HG02763 (cell line): ENCODE data around the gene MAP3K14.
"Not testable (repeated sequence)": the region's sequence is repeated elsewhere in the genome, so short reads cannot be mapped to it uniquely, and the experiment has no call there.

Experiments used
- ATAC-seq: cut with Tn5 transposase; IDR thresholded peaks from one replicate; pipeline ENCODE4 v1.9.1; 2021; ENCODE audit warnings: mild to moderate bottlenecking, moderate library complexity; ENCODE audit not compliant: unreplicated experiment

MAP3K14 gene

DNA sequence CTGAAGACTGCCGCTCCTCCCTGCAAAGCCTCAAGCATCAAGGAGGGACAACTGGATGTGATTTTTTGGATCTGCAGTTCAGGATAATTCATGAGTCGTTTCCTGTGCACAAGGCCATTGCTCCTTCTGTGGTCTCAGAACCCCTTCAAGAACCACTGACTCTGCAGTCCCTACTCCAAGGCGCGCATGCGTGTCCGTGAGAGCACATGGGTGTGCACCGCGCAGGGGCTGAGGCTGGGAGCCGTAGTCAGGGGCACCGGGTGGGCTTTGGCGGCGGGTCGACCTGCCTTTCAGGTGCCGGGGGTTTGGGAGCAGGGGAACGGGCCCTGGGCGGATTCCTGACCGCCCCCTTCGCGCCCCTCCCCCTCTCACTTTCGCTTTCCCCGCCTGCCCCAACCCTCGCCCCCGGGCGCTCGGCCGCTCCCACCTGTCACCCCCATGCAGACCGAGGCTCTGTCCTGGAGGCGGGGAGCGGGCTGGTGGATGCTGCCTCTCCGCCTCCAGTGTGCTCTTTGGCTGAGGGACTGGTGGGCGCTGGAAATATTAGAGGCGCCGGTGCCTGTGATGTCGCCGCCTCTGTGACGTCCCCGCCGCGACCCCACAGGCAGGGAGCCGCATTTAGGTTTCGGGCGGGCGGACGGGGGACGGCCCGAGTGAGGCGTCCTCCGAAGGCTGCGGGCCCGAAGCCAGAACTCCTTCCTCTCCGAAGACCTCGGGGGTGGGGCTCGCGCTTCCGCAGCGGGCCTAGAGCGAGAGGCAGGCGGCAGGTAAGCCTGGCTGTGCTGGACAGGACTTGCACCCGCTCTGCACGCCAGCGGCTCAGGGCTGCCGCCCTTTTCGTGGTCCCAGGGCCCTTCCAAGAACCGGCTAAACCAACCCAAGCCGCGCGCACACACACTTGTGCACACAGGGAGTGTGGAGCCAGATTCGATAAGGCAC is 55.0 kb downstream of the MAP3K14 start, which contains the start of gene SPATA32:
TSS of gene SPATA32 (minus strand) at position 518 of the 939 bp plus-strand sequence. CDS start at position 440, 78 bp downstream.
- no peak for ATAC-seq

DNA sequence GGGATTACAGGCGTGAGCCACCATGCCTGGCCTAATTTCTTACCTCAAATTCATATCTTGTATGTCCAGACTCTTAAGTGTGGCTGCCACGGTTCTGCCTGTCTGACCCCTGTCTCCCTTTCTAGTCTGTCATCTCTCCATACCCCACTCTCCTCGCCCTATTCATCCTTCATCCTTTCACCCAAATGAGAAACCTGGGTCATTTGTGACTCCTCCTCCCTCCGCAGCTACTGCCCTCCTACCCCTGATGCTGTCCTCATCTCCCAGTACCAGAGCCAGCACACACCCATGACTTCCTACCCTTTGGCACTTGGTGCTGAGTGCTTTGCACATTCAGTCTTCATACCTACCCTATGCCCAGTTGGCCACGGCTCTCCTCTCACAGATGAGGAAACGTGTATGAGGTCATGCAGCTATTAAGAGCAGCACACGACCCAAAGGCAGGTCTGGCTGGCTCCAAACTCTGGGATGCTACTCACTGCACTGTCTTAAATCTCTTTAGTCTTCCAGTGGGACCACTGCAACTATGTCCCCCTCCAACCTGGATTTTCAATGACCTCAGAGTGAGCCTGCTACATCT is 56.5 kb downstream of the MAP3K14 start:
- no peak for ATAC-seq

DNA sequence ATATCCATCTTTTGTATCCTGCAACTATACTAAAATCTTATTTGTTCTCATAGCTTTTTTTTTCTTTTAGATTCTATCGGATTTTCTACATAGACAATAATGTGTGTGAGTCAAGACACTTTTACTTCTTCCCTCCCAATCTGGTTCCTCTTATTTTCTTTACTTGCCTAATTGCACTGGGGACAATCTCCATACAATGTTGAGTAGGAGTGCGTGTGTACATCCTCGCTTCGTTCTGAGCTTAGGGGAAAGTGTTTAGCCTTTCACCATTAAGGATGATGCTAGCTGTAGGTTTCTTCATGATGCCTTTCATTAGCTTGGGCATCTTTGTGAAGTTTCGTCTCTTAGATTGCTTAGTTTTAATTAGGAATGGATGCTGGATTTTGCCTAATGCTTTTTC is 57.8 kb downstream of the MAP3K14 start:
- ATAC-seq = no peak

DNA sequence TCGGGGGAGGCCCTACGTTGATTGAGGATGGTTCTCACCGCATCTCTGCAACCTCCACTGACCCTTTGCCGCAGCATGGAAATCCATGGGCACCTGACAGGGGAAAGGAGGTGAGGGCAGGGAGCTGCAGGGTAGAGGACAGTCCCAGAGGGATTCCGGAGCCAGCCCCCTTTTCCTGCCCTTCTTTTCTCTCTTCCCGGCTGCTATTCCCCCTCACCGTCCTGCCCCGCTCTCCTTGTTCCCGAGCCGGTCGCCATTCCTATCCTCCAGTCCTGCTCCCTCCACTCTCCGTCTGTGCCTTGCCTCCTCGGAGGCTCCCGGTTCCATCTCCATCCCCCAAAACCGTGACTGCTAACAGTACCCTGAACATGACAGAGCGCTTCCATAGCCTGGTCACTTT is 59.7 kb downstream of the MAP3K14 start:
- no peak for ATAC-seq

DNA sequence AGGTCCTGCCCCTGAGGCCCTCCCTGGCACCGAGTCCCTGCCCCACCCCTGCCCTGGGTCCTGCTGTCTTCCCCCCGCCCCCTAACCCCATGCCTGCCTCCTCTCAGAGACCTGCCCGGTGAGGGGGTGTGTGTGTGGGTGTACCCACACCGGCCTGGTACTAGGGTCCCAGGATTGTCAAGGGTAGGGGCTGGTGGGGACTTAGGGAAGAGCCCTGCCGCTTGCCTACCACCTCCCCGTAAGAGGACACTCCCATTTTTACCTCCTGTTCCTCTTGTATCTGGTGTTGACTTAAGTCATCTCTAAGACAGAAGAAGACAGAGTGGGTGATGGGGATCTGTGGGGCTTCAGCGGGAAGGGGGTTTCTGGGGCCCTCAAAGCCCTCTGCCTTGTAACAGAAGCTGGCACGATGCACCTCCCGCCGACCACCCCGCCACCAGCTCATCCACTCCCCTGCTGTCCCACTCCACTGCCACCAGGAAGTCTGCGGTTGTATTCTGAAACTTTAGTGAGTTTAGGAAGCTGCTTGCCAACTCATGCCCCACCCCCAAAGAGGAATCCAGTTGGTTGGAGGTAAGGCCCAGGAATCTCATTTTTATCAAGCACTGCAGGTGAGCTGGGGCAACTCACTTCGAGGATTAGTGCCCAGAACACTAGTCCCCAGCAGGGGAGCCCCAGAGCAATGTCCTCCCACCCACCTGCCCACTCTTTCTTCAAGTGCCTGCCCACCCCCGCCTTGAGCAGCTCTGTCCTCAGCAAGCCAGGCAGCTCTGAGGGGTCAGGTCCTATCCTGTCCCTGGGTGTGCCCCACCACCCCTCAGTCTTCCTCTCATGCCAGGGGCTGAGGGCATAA is 60.5 kb downstream of the MAP3K14 start:
- ATAC-seq = no peak

DNA sequence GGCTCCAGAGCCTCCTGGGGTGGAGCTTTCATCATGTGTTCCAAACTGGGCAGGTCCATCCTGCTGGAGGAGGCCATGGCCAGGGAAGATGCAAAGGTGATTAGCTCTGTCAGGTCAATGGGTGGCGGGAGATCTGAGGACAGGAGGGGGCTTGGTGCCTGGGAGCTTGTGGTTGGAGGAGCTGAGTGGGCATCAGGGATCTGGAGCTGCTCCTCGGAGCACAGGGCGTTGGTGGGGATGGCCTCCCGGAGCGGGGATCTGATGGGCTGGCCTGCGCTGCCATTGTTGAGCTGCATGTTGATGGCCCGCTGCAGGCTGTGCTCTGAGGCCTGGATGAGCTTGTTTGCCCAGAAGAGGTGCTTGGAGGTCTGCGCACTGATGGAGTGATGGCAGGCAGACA is 61.5 kb downstream of the MAP3K14 start:
- ATAC-seq = no peak

DNA sequence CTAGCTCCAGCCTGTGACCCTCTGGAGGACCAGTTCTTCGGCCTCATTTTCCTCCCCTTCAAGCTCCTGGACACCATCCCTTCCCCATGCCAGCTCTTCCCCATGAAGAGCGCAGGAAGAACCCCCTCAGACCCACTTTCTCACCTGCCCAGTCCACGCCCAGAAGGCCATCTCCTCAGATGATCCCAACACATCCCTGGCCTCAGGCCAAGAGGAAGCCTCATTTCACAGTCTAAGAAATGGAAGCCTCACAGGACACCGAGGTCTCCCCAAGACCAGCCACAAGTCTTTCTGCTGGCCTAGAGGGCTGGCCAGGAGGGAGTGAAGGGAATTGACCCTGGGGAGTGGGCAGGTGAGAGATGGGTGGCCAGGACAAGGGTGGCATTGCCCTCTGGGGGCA is 62.9 kb downstream of the MAP3K14 start:
- no peak for ATAC-seq

DNA sequence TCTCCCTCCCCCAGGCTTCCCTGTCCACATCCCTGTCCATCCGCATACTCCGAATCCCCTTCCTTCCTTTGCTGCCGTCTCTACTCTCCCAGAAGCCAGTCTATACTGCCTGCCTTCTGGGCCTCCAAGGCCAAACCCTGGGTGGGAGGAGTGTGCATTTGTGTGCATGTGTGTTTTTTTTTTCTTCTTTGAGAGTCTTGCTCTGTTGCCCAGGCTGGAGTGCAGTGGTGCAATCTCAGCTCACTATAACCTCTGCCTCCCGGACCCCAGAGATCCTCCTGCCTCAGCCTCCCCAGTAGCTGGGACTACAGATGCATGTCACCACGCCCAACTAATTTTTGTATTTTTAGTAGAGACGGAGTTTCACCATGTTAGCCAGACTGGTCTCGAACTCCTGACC is 63.6 kb downstream of the MAP3K14 start:
- not testable (repeated sequence) for ATAC-seq

DNA sequence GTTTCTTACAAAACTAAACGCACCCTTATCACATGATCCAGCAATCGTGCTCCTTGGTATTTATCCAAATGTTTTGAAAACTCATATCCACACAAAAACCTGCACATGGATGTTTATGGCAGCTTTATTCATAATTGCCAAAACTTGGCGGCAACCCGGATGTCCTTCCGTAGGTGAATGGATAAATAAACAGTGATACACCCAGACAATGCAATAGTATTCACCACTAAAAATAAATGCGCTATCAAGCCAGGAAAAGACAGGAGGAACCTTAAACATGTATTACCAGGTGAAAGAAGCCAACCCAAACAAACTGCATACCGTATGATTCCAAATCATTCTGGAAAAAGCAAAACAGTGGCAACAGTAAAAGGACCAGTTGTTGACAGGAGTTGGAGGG is 64.9 kb downstream of the MAP3K14 start:
- ATAC-seq = no peak

DNA sequence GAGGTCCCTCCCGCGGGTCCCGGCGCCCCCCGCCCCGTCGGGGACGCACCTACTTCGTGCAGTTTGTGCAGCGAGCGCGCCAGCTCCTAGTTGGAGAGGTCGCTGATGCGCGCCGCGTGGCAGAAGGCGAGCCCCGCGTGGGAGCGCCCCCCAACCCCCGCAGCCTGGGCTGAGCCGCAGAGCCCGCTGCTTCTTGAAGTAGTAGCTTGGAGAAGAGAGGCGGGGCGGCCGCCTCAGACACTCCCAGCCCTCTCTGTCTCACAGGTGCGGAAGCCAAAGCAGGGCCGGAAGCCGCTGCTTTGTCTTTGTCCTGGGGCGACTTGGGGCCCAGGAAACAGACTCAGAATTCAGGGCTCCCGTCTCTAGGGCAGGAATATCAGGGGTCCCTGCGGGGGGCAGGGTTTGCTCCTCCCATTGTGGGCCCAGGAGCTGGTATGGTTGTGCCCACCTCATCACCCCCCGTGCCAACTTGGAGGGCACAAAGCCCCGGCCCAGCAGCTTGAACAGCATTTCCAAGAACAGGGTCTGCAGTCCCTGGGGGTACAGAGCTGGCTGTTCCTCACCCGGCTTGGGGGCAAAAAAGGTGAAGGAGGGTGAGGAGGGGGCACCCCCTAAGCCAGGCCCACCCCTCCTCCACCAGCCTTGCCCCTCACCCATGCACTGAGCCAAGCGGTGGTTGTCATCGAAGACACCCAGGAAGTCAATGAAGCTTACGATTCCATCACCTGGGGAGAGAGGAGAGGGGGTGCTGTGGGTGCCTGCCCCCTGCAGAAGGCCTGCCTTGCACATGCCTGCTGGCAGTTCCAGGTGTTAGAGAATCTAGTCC is 68.5 kb downstream of the MAP3K14 start:
- ATAC-seq = peak; percentile 56

DNA sequence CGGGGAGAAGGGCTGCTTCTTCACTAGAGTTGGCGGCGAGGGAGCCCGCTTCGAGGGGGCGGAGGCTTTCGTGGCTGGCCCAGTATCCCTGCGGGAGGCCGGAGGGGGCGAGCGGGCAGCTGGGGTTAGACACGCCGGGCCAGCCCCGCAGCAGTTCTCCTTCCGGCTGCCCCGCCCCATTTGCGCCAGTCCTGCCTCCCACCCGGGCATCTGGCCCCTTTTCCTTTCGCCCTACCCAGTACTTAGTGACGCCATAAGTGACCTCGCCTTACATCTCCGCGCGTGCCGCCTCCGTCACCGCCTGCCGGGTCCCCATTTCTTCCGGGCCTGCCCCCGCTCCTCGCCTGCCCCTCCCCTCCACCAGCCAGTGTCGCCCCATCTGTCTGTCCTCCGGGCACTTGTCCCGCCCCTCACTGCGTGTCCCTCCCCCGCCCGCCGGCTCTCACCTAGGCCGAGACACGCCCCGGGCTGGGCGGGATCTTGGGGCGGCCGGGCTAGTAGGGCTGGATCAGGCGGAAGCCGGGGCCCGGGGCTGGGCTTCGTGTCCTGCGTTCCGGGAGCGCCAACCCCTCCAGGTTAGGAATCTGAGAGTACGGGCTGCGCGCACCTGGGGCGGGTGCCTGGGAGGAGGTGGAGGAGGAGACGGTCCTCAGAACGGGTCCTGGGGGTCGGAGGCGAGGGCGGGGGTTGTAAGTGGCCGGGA is 69.2 kb downstream of the MAP3K14 start:
- peak; percentile 78 for ATAC-seq

DNA sequence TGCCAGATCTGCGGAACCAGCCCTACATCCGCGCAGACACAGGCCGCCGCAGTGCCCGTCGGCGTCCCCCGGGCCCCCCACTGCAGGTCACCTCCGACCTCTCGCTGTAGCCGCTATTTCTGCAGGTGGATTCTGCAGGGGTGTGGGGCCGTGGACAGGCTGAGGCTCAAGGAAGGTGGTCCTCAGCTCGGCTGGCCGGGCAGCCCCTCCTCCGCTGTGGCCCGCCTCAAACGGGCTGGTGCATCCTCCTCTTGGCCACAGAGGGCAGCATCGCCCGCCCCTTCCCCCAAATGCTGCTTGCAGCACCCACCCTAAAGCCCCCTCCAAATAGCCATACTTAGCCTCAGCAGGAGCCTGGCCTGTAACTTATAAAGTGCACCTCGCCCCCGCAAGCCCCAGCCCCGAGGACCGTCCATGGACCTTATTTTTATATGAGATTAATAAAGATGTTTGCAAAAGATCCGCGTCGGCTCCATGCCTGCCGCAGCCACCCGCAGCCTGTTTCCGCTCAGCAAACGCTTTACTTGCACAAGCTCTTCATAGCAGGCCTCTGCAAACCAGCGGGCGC is 69.9 kb downstream of the MAP3K14 start:
- no peak for ATAC-seq

DNA sequence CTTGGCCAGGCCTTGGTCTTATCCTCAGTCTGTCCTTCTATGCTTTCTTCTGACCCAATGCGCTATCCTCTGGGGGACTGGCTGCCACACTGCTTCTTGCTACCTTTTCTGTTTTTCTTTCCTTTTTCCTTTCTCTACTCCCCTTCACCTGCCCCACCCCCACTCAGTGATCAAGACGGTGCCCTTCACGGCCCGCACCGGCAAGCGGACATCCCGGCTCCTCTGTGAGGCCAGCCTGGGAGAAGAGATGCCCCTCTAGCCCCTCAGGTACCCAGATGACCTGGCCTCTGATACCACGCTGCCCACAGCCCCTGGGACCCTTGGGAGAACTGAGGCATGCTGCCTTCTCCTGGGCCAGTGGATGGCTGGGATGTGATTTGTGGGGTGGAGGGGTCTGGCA is 70.5 kb downstream of the MAP3K14 start:
- ATAC-seq = no peak

DNA sequence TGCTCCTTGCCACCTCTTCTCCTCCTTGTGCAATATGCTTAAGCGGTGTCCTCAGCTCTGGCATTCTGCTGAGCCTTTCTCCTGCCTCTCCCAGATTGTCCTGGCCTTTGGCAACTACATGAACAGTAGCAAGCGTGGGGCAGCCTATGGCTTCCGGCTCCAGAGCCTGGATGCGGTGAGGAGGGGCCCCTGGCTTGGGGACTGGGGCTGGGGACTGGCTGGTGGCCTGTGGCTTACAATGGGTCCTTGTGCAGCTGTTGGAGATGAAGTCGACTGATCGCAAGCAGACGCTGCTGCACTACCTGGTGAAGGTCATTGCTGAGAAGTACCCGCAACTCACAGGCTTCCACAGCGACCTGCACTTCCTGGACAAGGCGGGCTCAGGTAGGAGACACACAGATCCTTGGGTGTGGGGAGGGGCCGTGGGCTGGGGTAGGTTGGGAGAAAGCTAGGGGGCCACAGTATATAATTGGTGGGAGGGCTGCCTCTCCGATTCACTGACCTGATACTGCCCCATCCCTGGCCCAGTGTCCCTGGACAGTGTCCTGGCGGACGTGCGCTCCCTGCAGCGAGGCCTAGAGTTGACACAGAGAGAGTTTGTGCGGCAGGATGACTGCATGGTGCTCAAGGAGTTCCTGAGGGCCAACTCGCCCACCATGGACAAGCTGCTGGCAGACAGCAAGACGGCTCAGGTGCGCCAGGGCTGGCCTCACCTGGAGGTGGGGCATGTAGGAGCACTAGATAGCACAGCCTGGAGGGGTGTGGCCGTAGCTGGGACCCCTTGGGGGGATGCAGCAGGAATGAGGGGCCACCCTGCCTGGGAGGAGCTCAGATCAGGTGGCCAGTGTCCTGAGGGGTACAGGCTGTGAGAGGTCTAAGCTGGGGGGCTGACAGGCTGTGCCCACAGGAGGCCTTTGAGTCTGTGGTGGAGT is 71.8 kb downstream of the MAP3K14 start:
- no peak for ATAC-seq

DNA sequence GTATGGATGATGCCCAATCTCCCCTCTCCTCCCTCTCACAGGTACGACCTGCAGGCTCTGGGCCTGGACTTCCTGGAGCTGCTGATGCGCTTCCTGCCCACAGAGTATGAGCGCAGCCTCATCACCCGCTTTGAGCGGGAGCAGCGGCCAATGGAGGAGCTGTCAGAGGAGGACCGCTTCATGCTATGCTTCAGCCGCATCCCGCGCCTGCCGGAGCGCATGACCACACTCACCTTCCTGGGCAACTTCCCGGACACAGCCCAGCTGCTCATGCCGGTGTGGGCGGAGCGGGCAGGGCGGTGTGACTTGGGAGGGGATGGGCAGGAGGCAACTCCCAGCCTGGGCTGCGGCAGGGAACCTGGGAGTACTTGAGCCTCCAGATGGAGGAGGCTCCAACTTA is 73.1 kb downstream of the MAP3K14 start:
- ATAC-seq = no peak

DNA sequence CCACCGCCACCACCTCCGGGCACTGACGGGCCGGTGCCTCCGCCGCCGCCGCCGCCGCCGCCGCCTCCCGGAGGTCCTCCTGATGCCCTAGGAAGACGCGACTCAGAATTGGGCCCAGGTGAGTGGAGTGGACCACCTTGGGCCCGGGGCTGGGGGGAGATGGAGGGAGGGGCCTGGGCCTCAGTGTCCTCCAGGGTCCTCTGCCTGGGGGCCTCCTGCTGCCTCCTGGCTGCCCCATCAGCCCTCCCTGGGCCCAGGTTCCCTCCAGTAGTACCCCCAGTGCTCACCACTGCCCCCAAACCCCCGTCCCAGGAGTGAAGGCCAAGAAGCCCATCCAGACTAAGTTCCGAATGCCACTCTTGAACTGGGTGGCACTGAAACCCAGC is 74.8 kb downstream of the MAP3K14 start:
- ATAC-seq = no peak

DNA sequence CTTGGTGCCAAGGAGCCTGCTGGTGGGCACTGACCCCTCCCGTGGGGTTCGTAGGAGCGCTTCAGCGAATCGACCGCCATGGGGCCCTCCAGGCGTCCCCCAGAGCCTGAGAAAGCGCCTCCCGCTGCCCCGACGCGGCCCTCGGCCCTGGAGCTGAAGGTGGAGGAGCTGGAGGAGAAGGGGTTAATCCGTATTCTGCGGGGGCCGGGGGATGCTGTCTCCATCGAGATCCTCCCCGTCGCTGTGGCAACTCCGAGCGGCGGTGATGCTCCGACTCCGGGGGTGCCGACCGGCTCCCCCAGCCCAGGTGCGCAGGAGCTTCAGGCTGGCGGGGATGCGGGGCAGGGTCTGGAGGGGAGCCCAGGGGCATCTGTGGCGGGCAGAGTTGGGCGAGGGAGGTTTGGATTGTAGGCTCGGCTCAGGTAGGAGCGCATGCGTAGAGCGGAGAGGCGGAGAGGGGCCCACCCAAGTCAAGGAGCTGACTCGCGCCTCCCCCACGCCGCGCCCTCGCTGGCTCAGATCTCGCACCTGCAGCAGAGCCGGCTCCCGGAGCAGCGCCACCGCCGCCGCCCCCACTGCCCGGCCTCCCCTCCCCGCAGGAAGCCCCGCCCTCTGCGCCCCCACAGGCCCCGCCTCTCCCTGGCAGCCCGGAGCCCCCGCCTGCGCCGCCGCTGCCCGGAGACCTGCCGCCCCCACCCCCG is 75.3 kb downstream of the MAP3K14 start:
- ATAC-seq = no peak

DNA sequence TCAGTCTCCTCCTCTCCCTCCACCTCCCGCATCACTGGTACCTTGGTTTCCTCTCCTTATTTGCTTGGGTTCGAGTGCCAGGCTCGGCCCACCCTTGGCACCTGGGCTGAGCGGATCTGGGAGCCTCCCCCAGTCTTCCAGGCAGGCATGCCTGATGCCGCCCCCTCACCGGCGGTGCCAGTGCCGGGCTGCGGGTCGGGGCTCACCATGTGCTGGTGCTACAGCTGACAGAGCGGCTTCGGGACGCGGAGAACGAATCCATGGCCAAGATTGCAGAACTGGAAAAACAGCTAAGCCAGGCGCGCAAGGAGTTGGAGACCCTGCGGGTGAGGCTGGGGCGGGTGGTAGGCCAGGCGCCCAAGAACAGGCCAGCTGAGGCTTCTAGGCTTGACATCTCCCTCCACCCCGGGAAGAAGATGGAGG is 75.9 kb downstream of the MAP3K14 start:
- no peak for ATAC-seq
